ENCODE data around the gene KIAA1586. TPM values are rescaled to one million over a fixed set of nuclear protein-coding genes. Genes with fewer than 3 reads are reported as not detected.

Gene KIAA1586

Small RNAs within 50 kb of the gene (small RNA-seq; reads per million reads assigned to genes)
- gene FTH1P15 = not detected
